HepG2 (cell line): ENCODE data around the gene WDR81. TPM values are rescaled to one million over a fixed set of nuclear protein-coding genes. Genes with fewer than 3 reads are reported as not detected.

Experiments used
- EED ChIP-seq: sonication (generic); formaldehyde crosslinking; IDR thresholded peaks from 2 replicates; pipeline ENCODE4 v1.5.0; 2020; ENCODE audit warnings: mild to moderate bottlenecking, missing genetic modification reagents
- GABPA ChIP-seq, 2 experiments: IDR thresholded peaks; 2 replicates each; pipeline ENCODE4 v1.6.1; 2011 to 2016; ENCODE audit warnings: low read depth in 2 of 2, low read length in 1 of 2, missing biosample characterization in 1 of 2, missing genetic modification characterization in 1 of 2
- MIXL1 ChIP-seq: IDR thresholded peaks from 2 replicates; pipeline ENCODE4 v1.6.1; 2016
- POLR2A ChIP-seq, 2 experiments: IDR thresholded peaks; 2 replicates each; pipeline ENCODE4 v1.6.1; 2011; ENCODE audit warnings: low read depth in 2 of 2, low read length in 2 of 2, mild to moderate bottlenecking in 1 of 2, moderate library complexity in 1 of 2; ENCODE audit not compliant: insufficient read depth in 1 of 2
- SATB2 ChIP-seq: sonication (generic); formaldehyde crosslinking; IDR thresholded peaks from 2 replicates; pipeline ENCODE4 v1.5.0; 2020; ENCODE audit warnings: missing genetic modification reagents
- SRSF1 ChIP-seq: fragments of 200-400 bp; formaldehyde crosslinking; optimal IDR thresholded peaks from 2 replicates; pipeline ENCODE3; 2017; ENCODE audit warnings: mild to moderate bottlenecking, low read depth, low read length, moderate library complexity
- SSRP1 ChIP-seq: IDR thresholded peaks from 2 replicates; pipeline ENCODE4 v1.6.1; 2016; ENCODE audit warnings: control low read depth
- TOE1 ChIP-seq: sonication (generic); formaldehyde crosslinking; IDR thresholded peaks from 2 replicates; pipeline ENCODE4 v1.4.0; 2020; ENCODE audit warnings: mild to moderate bottlenecking, missing genetic modification reagents
- ZNF343 ChIP-seq: sonication (generic); formaldehyde crosslinking; IDR thresholded peaks from 2 replicates; pipeline ENCODE4 v1.4.0; 2020; ENCODE audit warnings: mild to moderate bottlenecking, missing genetic modification reagents
- ZNF792 ChIP-seq: IDR thresholded peaks from 2 replicates; pipeline ENCODE4 v1.6.1; 2016
- ZSCAN25 ChIP-seq: sonication (generic); formaldehyde crosslinking; IDR thresholded peaks from 2 replicates; pipeline ENCODE4 v1.8.0; 2022; ENCODE audit warnings: mild to moderate bottlenecking, missing genetic modification reagents
- polyA plus RNA-seq, 8 experiments: library from polyadenylated mRNA; depleted of rRNA in 3 of 8; stranded (reverse) in 7 of 8; unstranded in 1 of 8; fragments of >200 nt; fragmentation: Illumina TruSeq in 4 of 8; extraction: Trizol in 4 of 8; gene quantifications; 2 replicates each; pipeline versions ENCODE4 v1.2.1 to v1.2.3, GENCODE V29; 2011 to 2016; ENCODE audit warnings: low read depth in 4 of 8, missing spikeins in 1 of 8, mixed read lengths in 1 of 8; ENCODE audit not compliant: insufficient read depth in 1 of 8
- total RNA-seq, 5 experiments: library from RNA; depleted of rRNA; stranded (reverse); fragments of >200 nt; fragmentation: Illumina TruSeq; extraction: Trizol; gene quantifications; 2 replicates each; pipeline ENCODE4 v1.2.3, GENCODE V29; 2016; ENCODE audit warnings: low read depth in 1 of 5
- TF ChIP-seq, protein P1 (sequence below): IDR thresholded peaks from 2 replicates; pipeline ENCODE4 v1.6.1; 2012; ENCODE audit warnings: inconsistent platforms
- TF ChIP-seq, protein P2 (sequence below): sonication (generic); formaldehyde crosslinking; IDR thresholded peaks from 2 replicates; pipeline ENCODE4 v1.4.0; 2020; ENCODE audit warnings: missing genetic modification reagents, borderline replicate concordance
- TF ChIP-seq, protein P3 (sequence below): sonication (generic); formaldehyde crosslinking; IDR thresholded peaks from 2 replicates; pipeline ENCODE4 v1.4.0; 2020; ENCODE audit warnings: missing genetic modification reagents, mild to moderate bottlenecking, borderline replicate concordance
- TF ChIP-seq, protein P4 (sequence below): sonication (generic); formaldehyde crosslinking; IDR thresholded peaks from 2 replicates; pipeline ENCODE4 v1.8.1; 2023; ENCODE audit warnings: mild to moderate bottlenecking, missing genetic modification reagents
- TF ChIP-seq, protein P5 (sequence below): sonication (generic); formaldehyde crosslinking; IDR thresholded peaks from 2 replicates; pipeline ENCODE4 v1.4.0; 2020; ENCODE audit warnings: mild to moderate bottlenecking, missing genetic modification reagents

Gene WDR81
- total and polyA plus RNA-seq, 2 of the 13 experiments (the other 11 are each of a cell fraction or from before 2014, with no cell fraction given), result 9.1 to 16.7 TPM

DNA sequence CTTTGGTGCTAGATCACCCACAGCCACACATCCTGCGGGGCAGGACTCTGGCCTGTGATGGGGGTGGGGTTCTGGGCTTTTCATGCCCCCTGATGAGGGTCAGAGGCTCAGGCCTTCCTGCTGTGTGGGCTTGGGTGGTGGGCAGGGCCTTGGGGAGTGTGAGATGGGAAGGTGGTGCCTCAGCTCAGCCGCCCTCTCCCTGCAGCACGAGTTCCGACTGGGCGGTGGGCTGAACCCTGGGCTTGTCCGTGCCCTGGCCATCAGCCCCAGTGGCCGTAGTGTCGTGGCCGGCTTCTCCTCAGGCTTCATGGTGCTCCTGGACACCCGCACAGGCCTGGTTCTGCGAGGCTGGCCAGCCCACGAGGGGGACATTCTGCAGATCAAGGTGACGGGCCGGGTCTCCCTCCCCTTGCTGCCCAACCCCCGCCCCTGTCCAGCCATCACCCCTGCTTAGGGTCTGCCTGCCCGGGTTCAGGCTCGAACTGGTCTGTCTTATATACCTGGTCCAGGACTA lies 11.4 kb downstream of the WDR81 start (continued):
- TF ChIP-seq POLR2A (IDR thresholded peaks at IDR 0.05; ENCODE audit: insufficient read depth in 1 of 2, low read depth in 2 of 2, low read length in 2 of 2), result peak in 1 of 2 experiments; percentile 73; a peak in 2 of 4 replicates
- TF ChIP-seq ZNF343 (CRISPR knock-in tag), result 0 out of 2 replicates have a peak, but pooled peaks have one; percentile 54
- TF ChIP-seq, protein P1, sequence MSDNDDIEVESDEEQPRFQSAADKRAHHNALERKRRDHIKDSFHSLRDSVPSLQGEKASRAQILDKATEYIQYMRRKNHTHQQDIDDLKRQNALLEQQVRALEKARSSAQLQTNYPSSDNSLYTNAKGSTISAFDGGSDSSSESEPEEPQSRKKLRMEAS, result no peak
- TF ChIP-seq, protein P2, sequence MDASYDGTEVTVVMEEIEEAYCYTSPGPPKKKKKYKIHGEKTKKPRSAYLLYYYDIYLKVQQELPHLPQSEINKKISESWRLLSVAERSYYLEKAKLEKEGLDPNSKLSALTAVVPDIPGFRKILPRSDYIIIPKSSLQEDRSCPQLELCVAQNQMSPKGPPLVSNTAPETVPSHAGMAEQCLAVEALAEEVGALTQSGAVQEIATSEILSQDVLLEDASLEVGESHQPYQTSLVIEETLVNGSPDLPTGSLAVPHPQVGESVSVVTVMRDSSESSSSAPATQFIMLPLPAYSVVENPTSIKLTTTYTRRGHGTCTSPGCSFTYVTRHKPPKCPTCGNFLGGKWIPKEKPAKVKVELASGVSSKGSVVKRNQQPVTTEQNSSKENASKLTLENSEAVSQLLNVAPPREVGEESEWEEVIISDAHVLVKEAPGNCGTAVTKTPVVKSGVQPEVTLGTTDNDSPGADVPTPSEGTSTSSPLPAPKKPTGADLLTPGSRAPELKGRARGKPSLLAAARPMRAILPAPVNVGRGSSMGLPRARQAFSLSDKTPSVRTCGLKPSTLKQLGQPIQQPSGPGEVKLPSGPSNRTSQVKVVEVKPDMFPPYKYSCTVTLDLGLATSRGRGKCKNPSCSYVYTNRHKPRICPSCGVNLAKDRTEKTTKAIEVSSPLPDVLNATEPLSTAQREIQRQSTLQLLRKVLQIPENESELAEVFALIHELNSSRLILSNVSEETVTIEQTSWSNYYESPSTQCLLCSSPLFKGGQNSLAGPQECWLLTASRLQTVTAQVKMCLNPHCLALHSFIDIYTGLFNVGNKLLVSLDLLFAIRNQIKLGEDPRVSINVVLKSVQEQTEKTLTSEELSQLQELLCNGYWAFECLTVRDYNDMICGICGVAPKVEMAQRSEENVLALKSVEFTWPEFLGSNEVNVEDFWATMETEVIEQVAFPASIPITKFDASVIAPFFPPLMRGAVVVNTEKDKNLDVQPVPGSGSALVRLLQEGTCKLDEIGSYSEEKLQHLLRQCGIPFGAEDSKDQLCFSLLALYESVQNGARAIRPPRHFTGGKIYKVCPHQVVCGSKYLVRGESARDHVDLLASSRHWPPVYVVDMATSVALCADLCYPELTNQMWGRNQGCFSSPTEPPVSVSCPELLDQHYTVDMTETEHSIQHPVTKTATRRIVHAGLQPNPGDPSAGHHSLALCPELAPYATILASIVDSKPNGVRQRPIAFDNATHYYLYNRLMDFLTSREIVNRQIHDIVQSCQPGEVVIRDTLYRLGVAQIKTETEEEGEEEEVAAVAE (CRISPR knock-in tag), result no peak
- TF ChIP-seq SSRP1, result no peak
- TF ChIP-seq SRSF1, result peak; percentile 53
- no peak for TF ChIP-seq ZNF792 (CRISPR knock-in tag)
- TF ChIP-seq TOE1 (CRISPR knock-in tag), result no peak; the same call in 1 of the 2 replicates
- no peak for TF ChIP-seq GABPA (IDR thresholded peaks at IDR 0.05; ENCODE audit: low read depth, low read length)
- TF ChIP-seq GABPA (CRISPR knock-in tag; IDR thresholded peaks at IDR 0.05; ENCODE audit: low read depth), result no peak
- TF ChIP-seq MIXL1 (CRISPR knock-in tag), result no peak
- TF ChIP-seq, protein P3, sequence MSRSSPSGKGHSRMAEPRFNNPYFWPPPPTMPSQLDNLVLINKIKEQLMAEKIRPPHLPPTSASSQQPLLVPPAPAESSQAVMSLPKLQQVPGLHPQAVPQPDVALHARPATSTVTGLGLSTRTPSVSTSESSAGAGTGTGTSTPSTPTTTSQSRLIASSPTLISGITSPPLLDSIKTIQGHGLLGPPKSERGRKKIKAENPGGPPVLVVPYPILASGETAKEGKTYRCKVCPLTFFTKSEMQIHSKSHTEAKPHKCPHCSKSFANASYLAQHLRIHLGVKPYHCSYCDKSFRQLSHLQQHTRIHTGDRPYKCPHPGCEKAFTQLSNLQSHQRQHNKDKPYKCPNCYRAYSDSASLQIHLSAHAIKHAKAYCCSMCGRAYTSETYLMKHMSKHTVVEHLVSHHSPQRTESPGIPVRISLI (CRISPR knock-in tag), result no peak
- no peak for TF ChIP-seq EED (CRISPR knock-in tag)
- peak; percentile 70; the same call in 1 of the 2 replicates for TF ChIP-seq ZSCAN25 (CRISPR knock-in tag)
- TF ChIP-seq, protein P4, sequence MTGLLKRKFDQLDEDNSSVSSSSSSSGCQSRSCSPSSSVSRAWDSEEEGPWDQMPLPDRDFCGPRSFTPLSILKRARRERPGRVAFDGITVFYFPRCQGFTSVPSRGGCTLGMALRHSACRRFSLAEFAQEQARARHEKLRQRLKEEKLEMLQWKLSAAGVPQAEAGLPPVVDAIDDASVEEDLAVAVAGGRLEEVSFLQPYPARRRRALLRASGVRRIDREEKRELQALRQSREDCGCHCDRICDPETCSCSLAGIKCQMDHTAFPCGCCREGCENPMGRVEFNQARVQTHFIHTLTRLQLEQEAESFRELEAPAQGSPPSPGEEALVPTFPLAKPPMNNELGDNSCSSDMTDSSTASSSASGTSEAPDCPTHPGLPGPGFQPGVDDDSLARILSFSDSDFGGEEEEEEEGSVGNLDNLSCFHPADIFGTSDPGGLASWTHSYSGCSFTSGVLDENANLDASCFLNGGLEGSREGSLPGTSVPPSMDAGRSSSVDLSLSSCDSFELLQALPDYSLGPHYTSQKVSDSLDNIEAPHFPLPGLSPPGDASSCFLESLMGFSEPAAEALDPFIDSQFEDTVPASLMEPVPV (CRISPR knock-in tag), result no peak; the same call in 1 of the 2 replicates
- TF ChIP-seq, protein P5, sequence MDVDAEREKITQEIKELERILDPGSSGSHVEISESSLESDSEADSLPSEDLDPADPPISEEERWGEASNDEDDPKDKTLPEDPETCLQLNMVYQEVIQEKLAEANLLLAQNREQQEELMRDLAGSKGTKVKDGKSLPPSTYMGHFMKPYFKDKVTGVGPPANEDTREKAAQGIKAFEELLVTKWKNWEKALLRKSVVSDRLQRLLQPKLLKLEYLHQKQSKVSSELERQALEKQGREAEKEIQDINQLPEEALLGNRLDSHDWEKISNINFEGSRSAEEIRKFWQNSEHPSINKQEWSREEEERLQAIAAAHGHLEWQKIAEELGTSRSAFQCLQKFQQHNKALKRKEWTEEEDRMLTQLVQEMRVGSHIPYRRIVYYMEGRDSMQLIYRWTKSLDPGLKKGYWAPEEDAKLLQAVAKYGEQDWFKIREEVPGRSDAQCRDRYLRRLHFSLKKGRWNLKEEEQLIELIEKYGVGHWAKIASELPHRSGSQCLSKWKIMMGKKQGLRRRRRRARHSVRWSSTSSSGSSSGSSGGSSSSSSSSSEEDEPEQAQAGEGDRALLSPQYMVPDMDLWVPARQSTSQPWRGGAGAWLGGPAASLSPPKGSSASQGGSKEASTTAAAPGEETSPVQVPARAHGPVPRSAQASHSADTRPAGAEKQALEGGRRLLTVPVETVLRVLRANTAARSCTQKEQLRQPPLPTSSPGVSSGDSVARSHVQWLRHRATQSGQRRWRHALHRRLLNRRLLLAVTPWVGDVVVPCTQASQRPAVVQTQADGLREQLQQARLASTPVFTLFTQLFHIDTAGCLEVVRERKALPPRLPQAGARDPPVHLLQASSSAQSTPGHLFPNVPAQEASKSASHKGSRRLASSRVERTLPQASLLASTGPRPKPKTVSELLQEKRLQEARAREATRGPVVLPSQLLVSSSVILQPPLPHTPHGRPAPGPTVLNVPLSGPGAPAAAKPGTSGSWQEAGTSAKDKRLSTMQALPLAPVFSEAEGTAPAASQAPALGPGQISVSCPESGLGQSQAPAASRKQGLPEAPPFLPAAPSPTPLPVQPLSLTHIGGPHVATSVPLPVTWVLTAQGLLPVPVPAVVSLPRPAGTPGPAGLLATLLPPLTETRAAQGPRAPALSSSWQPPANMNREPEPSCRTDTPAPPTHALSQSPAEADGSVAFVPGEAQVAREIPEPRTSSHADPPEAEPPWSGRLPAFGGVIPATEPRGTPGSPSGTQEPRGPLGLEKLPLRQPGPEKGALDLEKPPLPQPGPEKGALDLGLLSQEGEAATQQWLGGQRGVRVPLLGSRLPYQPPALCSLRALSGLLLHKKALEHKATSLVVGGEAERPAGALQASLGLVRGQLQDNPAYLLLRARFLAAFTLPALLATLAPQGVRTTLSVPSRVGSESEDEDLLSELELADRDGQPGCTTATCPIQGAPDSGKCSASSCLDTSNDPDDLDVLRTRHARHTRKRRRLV (CRISPR knock-in tag), result no peak
- 0 out of 2 replicates have a peak, but pooled peaks have one; percentile 20 for TF ChIP-seq SATB2
